ENCODE measurements around the gene PTPN22. TPM values are rescaled to one million over a fixed set of nuclear protein-coding genes. Genes with fewer than 3 reads are reported as not detected.

PTPN22 gene
- total RNA-seq, 2 experiments from 2014 or later = 28.3 to 30.2 TPM

- Mint-ChIP-seq H3K4me1 (ENCODE audit: low read depth) (no peaks in the 10 kb centered on the region), H3K27me3 (peaks cover 6% of the 10 kb centered on the region), H3K27ac (no peak overlapping the region), H3K9me3 (no peaks in the 10 kb centered on the region), H3K36me3 (ENCODE audit: low read depth) (peaks cover 9% of the 10 kb centered on the region), H3K4me3 (no peak overlapping the region)
- Histone ChIP-seq H3K27me3 (ENCODE audit: control insufficient read depth in 1 of 2, insufficient read depth in 2 of 2, low read length in 2 of 2) (peaks cover 0 to 2% of the 10 kb centered on the region in 2 experiments), H3K9me3 (ENCODE audit: control insufficient read depth in 1 of 2, insufficient read depth in 1 of 2, low read length in 2 of 2) (no peaks in the 10 kb centered on the region), H3K36me3 (ENCODE audit: insufficient read depth, low read length) (peaks cover 6% of the 10 kb centered on the region), H3K4me3 (ENCODE audit: low read length) (no peak overlapping the region), H3K27ac (ENCODE audit: low read depth in 1 of 2, low read length in 2 of 2) (no peak overlapping the region), H3K4me1 (ENCODE audit: insufficient read depth, low read length) (no peaks in the 10 kb centered on the region)
- DNase-seq (no peak), ATAC-seq (ENCODE audit: poor library complexity) (no peak)
- ChIA-PET CTCF (no interaction called here), POLR2A (no interaction called here)
- intact Hi-C loops (cut with DNase I, micrococcal nuclease) = no loop called here
- no peak for TF ChIP-seq CTCF (IDR thresholded peaks at IDR 0.05)
Observed at GRCh38 chr1:113916974-113917373, 45.5 kb upstream of the PTPN22 start.

- no peaks in the 10 kb centered on the region for H3K9me3 ChIP-seq (ENCODE audit: control insufficient read depth in 1 of 2, insufficient read depth in 1 of 2, low read length in 2 of 2)
- DNase-seq = no peak
- CTCF ChIA-PET = interaction anchor here (0.7 kb wide), 1 partner anchor 57 kb away, joined by 3 read pairs; no protein-coding TSS in a partner anchor
- H3K36me3 Mint-ChIP-seq (ENCODE audit: low read depth) = peaks cover 30% of the 10 kb centered on the region
- H3K4me3 Mint-ChIP-seq = no peak overlapping the region
- TF ChIP-seq CTCF (IDR thresholded peaks at IDR 0.05) = no peak
- H3K9me3 Mint-ChIP-seq = no peaks in the 10 kb centered on the region
- H3K4me1 Mint-ChIP-seq (ENCODE audit: low read depth) = no peaks in the 10 kb centered on the region
- POLR2A ChIA-PET = interaction anchor here (2.0 kb wide), 1 partner anchor 15 kb away, joined by 7 read pairs; the partner anchor contains the start of gene HIPK1
- no peak overlapping the region for H3K4me3 ChIP-seq (ENCODE audit: low read length)
- H3K4me1 ChIP-seq (ENCODE audit: insufficient read depth, low read length) = no peaks in the 10 kb centered on the region
- peaks cover 0 to 2% of the 10 kb centered on the region in 2 experiments for H3K27me3 ChIP-seq (ENCODE audit: control insufficient read depth in 1 of 2, insufficient read depth in 2 of 2, low read length in 2 of 2)
- H3K27ac Mint-ChIP-seq = no peak overlapping the region
- peaks cover 28% of the 10 kb centered on the region for H3K36me3 ChIP-seq (ENCODE audit: insufficient read depth, low read length)
- intact Hi-C loops (cut with DNase I, micrococcal nuclease) = no loop called here
- no peak overlapping the region for H3K27ac ChIP-seq (ENCODE audit: low read depth in 1 of 2, low read length in 2 of 2)
- H3K27me3 Mint-ChIP-seq = no peaks in the 10 kb centered on the region
- no peak for ATAC-seq (ENCODE audit: poor library complexity)
Observed at GRCh38 chr1:113913887-113914664, 42.6 kb upstream of the PTPN22 start.

GRCh38 chr1:113913312-113913668 lies 41.8 kb upstream of the PTPN22 start:
- intact Hi-C loops (cut with DNase I, micrococcal nuclease) = no loop called here
- Histone ChIP-seq H3K27me3 (ENCODE audit: control insufficient read depth in 1 of 2, insufficient read depth in 2 of 2, low read length in 2 of 2) (peaks cover 0 to 2% of the 10 kb centered on the region in 2 experiments), H3K9me3 (ENCODE audit: control insufficient read depth in 1 of 2, insufficient read depth in 1 of 2, low read length in 2 of 2) (no peaks in the 10 kb centered on the region), H3K4me1 (ENCODE audit: insufficient read depth, low read length) (no peaks in the 10 kb centered on the region), H3K27ac (ENCODE audit: low read depth in 1 of 2, low read length in 2 of 2) (no peak overlapping the region), H3K36me3 (ENCODE audit: insufficient read depth, low read length) (peaks cover 35% of the 10 kb centered on the region), H3K4me3 (ENCODE audit: low read length) (no peak overlapping the region)
- no peaks in the 10 kb centered on the region for H3K4me1 Mint-ChIP-seq (ENCODE audit: low read depth)
- H3K4me3 Mint-ChIP-seq = no peak overlapping the region
- no peak for DNase-seq
- ChIA-PET POLR2A (interaction anchor here (1.0 to 2.0 kb wide), 2 partner anchors 9 to 16 kb away, joined by 3 to 7 read pairs; partner anchors contain the start of genes AP4B1 and HIPK1), CTCF (interaction anchor here (1.1 kb wide), 1 partner anchor 16 kb away, joined by 4 read pairs; the partner anchor contains the start of gene HIPK1)
- peaks cover 37% of the 10 kb centered on the region for H3K36me3 Mint-ChIP-seq (ENCODE audit: low read depth)
- TF ChIP-seq CTCF (IDR thresholded peaks at IDR 0.05) = no peak
- ATAC-seq (ENCODE audit: poor library complexity) = no peak
- no peaks in the 10 kb centered on the region for H3K9me3 Mint-ChIP-seq
- no peak overlapping the region for H3K27ac Mint-ChIP-seq
- no peaks in the 10 kb centered on the region for H3K27me3 Mint-ChIP-seq
